Endothelial cell of umbilical vein (primary cell): Measurements from ENCODE around the gene LRCH1. TPM values are rescaled to one million over a fixed set of nuclear protein-coding genes. Genes with fewer than 3 reads are reported as not detected.

Experiments
- BruUV-seq: library from RNA; stranded (reverse); fragments of 400-500 nt; replicated peaks from 2 replicates; lab custom pipeline; 2021; lab: Mats Ljungman, UMichigan
- CTCF ChIA-PET: fragments of 300-600, 350-600 bp; sonication (Branson Sonifier 250); formaldehyde crosslinking; loops from one replicate; lab custom pipeline; 2021; ENCODE audit warnings: antibody characterized with exemption, inconsistent platforms; lab: Charles Lee
- POLR2A ChIA-PET: fragments of 300-600, 350-600 bp; sonication (Branson Sonifier 250); formaldehyde crosslinking; loops from one replicate; lab custom pipeline; 2021; ENCODE audit warnings: antibody characterized with exemption, inconsistent platforms; lab: Charles Lee
- DNase-seq: peaks from one replicate; pipeline ENCODE4 v3.0.0-alpha.2; 2011; ENCODE audit warnings: low read depth, low spot score
- FAIRE-seq: peaks from 2 replicates; lab custom pipeline; 2011; peaks lifted over from hg19 to GRCh38; lab: Jason Lieb, UNC
- H2AFZ ChIP-seq: 2 replicates; pipeline ENCODE4 v1.6.0; 2012; ENCODE audit warnings: low read depth, low read length, control low read depth, inconsistent platforms
- H3K27ac ChIP-seq: 2 replicates; pipeline ENCODE4 v1.5.1; 2011; ENCODE audit warnings: low read depth, mild to moderate bottlenecking, control low read depth, low read length, moderate library complexity; ENCODE audit not compliant: insufficient read depth
- H3K27me3 ChIP-seq, 2 experiments: 2 replicates each; pipeline versions ENCODE4 v1.6.0 to v1.6.1; 2011; ENCODE audit warnings: low read length in 2 of 2, mixed read lengths in 1 of 2; ENCODE audit not compliant: control insufficient read depth in 2 of 2, insufficient read depth in 2 of 2
- H3K36me3 ChIP-seq, 2 experiments: 2 replicates in 1 of 2; 3 replicates in 1 of 2; pipeline ENCODE4 v1.5.1; 2011; ENCODE audit warnings: low read length in 2 of 2, mild to moderate bottlenecking in 1 of 2, moderate library complexity in 1 of 2; ENCODE audit not compliant: control insufficient read depth in 2 of 2, insufficient read depth in 2 of 2; ENCODE audit errors: extremely low read depth in 1 of 2
- H3K4me1 ChIP-seq: 3 replicates; pipeline ENCODE4 v1.5.1; 2011; ENCODE audit warnings: mild to moderate bottlenecking, low read length; ENCODE audit not compliant: control insufficient read depth, insufficient read depth; ENCODE audit errors: extremely low read depth
- H3K4me2 ChIP-seq: 2 replicates; pipeline ENCODE4 v1.6.1; 2011; ENCODE audit warnings: low read length, control low read depth, mixed read lengths; ENCODE audit not compliant: insufficient read depth
- H3K4me3 ChIP-seq, 3 experiments: fragments of 200-600 bp in 1 of 3; sonication (generic), shearing (Covaris generic) in 1 of 3; replicated peaks in 1 of 3; 2 replicates each; pipeline ENCODE4 v1.5.1; 2011 to 2016; ENCODE audit warnings: control low read depth in 3 of 3, low read length in 3 of 3, mild to moderate bottlenecking in 2 of 3, inconsistent platforms in 1 of 3, low read depth in 1 of 3, moderate library complexity in 1 of 3; ENCODE audit not compliant: insufficient read depth in 1 of 3
- H3K79me2 ChIP-seq: 2 replicates; pipeline ENCODE4 v1.6.0; 2012; ENCODE audit warnings: low read length, inconsistent platforms; ENCODE audit not compliant: control insufficient read depth, insufficient read depth
- H3K9ac ChIP-seq: replicated peaks from 2 replicates; pipeline ENCODE3; 2011; ENCODE audit warnings: low read length, control low read depth; ENCODE audit not compliant: insufficient read depth; ENCODE audit errors: extremely low read depth
- H3K9me1 ChIP-seq: replicated peaks from 3 replicates; pipeline ENCODE4 v1.6.0; 2011; ENCODE audit warnings: mild to moderate bottlenecking, low read length; ENCODE audit not compliant: control insufficient read depth, insufficient read depth; ENCODE audit errors: extremely low read depth
- H3K9me3 ChIP-seq: replicated peaks from 2 replicates; pipeline ENCODE4 v1.5.1; 2012; ENCODE audit warnings: low read length, inconsistent platforms; ENCODE audit not compliant: control insufficient read depth, insufficient read depth
- H4K20me1 ChIP-seq: replicated peaks from 2 replicates; pipeline ENCODE3; 2011; ENCODE audit warnings: mild to moderate bottlenecking, low read length; ENCODE audit not compliant: control insufficient read depth, insufficient read depth; ENCODE audit errors: extremely low read depth
- EZH2 ChIP-seq: IDR thresholded peaks from 2 replicates; pipeline ENCODE4 v1.6.1; 2012; ENCODE audit warnings: borderline replicate concordance, low read depth, mild to moderate bottlenecking, moderate library complexity, low read length, inconsistent platforms; ENCODE audit not compliant: severe bottlenecking
- FOS ChIP-seq: IDR thresholded peaks from 2 replicates; pipeline ENCODE4 v1.6.1; 2011; ENCODE audit warnings: mild to moderate bottlenecking, low read length, moderate library complexity, borderline replicate concordance; ENCODE audit not compliant: insufficient read depth
- GATA2 ChIP-seq: IDR thresholded peaks from 2 replicates; pipeline ENCODE4 v1.7.0; 2011; ENCODE audit warnings: low read depth, mild to moderate bottlenecking, moderate library complexity, mixed read lengths, low read length; ENCODE audit not compliant: insufficient read length, insufficient read depth
- JUN ChIP-seq: IDR thresholded peaks from 2 replicates; pipeline ENCODE4 v1.6.1; 2011; ENCODE audit warnings: borderline replicate concordance, low read depth; ENCODE audit not compliant: insufficient read length, insufficient read depth
- MYC ChIP-seq: IDR thresholded peaks from one replicate; pipeline ENCODE4 v1.6.1; 2011; ENCODE audit warnings: mild to moderate bottlenecking, low read depth, low read length
- POLR2A ChIP-seq: IDR thresholded peaks from 2 replicates; pipeline ENCODE4 v1.6.1; 2012; ENCODE audit warnings: low read depth, mild to moderate bottlenecking, control low read depth, low read length
- POLR2AphosphoS5 ChIP-seq: IDR thresholded peaks from 2 replicates; pipeline ENCODE4 v1.6.1; 2012; ENCODE audit warnings: low read depth, mild to moderate bottlenecking, control low read depth, low read length, moderate library complexity; ENCODE audit not compliant: insufficient read depth
- dilution Hi-C: fragments of 300-500 bp; cut with MboI; formaldehyde crosslinking; loops from one replicate; pipeline ENCODE4 v1.15.0; 2019; ENCODE audit warnings: low sequenced_read_pairs; ENCODE audit not compliant: extremely low pct_ligation_motif_present
- intact Hi-C: fragments of 100-400 bp; cut with micrococcal nuclease; formaldehyde crosslinking; loops from one replicate; pipeline ENCODE4 v1.10.0; 2022
- polyA plus RNA-seq, 4 experiments: library from polyadenylated mRNA; depleted of rRNA in 3 of 4; stranded (reverse) in 3 of 4; unstranded in 1 of 4; fragments of >200 nt; gene quantifications; 2 replicates each; pipeline versions ENCODE4 v1.2.1 to v1.2.3, GENCODE V29; 2011 to 2012; ENCODE audit warnings: missing spikeins in 1 of 4
- total RNA-seq: library from RNA; stranded (reverse); gene quantifications from 2 replicates; pipeline ENCODE4 v1.2.3, GENCODE V29; 2021
- TF ChIP-seq, protein P1 (sequence below), 2 donors: IDR thresholded peaks; 1 replicate in 1 of 2; 2 replicates in 1 of 2; pipeline ENCODE4 v1.5.1; 2011; ENCODE audit warnings: low read length in 2 of 2, mild to moderate bottlenecking in 2 of 2, moderate library complexity in 2 of 2, control low read depth in 1 of 2, inconsistent platforms in 1 of 2, low read depth in 1 of 2; ENCODE audit not compliant: insufficient read depth in 1 of 2; ENCODE audit errors: extremely low read depth in 1 of 2
- TF ChIP-seq, protein P2 (sequence below): IDR thresholded peaks from 2 replicates; pipeline ENCODE4 v1.6.1; 2011; ENCODE audit not compliant: insufficient read depth, insufficient read length

Gene LRCH1
- total and polyA plus RNA-seq, 2 donors (not counting 3 experiments of a cell fraction or from before 2014, with no cell fraction given), result 5.4 to 16.5 TPM

DNA sequence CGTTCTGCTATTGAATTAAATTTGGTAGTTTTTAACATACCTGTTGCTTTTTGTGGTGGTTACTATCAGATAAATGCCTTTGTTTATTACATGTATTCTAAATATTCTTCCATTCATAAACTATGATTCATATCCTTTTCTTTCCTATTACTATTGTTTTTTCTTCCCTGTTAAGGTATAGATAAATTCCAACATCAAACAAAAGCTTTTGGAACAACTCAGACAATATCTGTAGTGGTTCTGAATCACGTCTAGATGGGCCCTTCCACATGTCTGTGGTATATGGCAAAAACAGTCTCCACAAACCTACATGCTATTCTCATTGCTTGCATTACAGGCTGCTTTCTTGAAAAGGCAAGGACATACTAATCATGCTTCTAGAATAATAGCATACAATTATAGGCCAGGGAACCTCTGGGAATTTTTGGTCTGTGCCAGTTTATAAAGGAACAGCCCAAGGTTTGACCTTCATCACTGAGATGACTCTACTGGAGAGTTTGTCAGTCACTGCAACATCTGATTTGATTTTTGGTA lies 6.4 kb downstream of the LRCH1 start:
- CTCF ChIA-PET, result no interaction called here
- DNase-seq (peak; percentile 51), FAIRE-seq (peak; percentile 37)
- Histone ChIP-seq H4K20me1 (no peaks in the 10 kb centered on the region), H3K9me3 (no peaks in the 10 kb centered on the region), H3K4me3 (no peak overlapping the region), H3K27me3 (no peaks in the 10 kb centered on the region), H3K9me1 (no peaks in the 10 kb centered on the region), H3K79me2 (peaks cover 65% of the 10 kb centered on the region), H3K27ac (peak overlapping the region; percentile 67), H2AFZ (no peak overlapping the region), H3K36me3 (no peaks in the 10 kb centered on the region), H3K4me1 (peaks cover 40% of the 10 kb centered on the region), H3K9ac (no peak overlapping the region), H3K4me2 (peak overlapping the region; percentile 45)
- intact Hi-C loops (no loop called here), dilution Hi-C loops (no loop called here)
- BruUV-seq, result no TSS peak
- peak; percentile 81 for TF ChIP-seq JUN
- no peak for TF ChIP-seq MYC
- TF ChIP-seq, protein P1, sequence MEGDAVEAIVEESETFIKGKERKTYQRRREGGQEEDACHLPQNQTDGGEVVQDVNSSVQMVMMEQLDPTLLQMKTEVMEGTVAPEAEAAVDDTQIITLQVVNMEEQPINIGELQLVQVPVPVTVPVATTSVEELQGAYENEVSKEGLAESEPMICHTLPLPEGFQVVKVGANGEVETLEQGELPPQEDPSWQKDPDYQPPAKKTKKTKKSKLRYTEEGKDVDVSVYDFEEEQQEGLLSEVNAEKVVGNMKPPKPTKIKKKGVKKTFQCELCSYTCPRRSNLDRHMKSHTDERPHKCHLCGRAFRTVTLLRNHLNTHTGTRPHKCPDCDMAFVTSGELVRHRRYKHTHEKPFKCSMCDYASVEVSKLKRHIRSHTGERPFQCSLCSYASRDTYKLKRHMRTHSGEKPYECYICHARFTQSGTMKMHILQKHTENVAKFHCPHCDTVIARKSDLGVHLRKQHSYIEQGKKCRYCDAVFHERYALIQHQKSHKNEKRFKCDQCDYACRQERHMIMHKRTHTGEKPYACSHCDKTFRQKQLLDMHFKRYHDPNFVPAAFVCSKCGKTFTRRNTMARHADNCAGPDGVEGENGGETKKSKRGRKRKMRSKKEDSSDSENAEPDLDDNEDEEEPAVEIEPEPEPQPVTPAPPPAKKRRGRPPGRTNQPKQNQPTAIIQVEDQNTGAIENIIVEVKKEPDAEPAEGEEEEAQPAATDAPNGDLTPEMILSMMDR (IDR thresholded peaks at IDR 0.05; ENCODE audit: extremely low read depth in 1 of 2, insufficient read depth in 1 of 2, low read depth in 1 of 2, low read length in 2 of 2), result no peak
- peak; percentile 26 for TF ChIP-seq FOS
- peak; percentile 42 for TF ChIP-seq GATA2
- no peak for TF ChIP-seq POLR2A
- TF ChIP-seq, protein P2, sequence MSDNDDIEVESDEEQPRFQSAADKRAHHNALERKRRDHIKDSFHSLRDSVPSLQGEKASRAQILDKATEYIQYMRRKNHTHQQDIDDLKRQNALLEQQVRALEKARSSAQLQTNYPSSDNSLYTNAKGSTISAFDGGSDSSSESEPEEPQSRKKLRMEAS, result no peak
- TF ChIP-seq POLR2AphosphoS5, result no peak
- TF ChIP-seq EZH2, result no peak
- POLR2A ChIA-PET, result no interaction called here
